Endothelial cell of hepatic sinusoid (primary cell): ENCODE results near the gene RAP2B.
"Not testable (repeated sequence)": the region's sequence is repeated elsewhere in the genome, so short reads cannot be mapped to it uniquely, and the experiment has no call there.

Source experiments
- in situ Hi-C: cut with HindIII; loops from 2 replicates; pipeline ENCODE4 v1.10.0; 2017; ENCODE audit warnings: low sequenced_read_pairs

The RAP2B gene

DNA sequence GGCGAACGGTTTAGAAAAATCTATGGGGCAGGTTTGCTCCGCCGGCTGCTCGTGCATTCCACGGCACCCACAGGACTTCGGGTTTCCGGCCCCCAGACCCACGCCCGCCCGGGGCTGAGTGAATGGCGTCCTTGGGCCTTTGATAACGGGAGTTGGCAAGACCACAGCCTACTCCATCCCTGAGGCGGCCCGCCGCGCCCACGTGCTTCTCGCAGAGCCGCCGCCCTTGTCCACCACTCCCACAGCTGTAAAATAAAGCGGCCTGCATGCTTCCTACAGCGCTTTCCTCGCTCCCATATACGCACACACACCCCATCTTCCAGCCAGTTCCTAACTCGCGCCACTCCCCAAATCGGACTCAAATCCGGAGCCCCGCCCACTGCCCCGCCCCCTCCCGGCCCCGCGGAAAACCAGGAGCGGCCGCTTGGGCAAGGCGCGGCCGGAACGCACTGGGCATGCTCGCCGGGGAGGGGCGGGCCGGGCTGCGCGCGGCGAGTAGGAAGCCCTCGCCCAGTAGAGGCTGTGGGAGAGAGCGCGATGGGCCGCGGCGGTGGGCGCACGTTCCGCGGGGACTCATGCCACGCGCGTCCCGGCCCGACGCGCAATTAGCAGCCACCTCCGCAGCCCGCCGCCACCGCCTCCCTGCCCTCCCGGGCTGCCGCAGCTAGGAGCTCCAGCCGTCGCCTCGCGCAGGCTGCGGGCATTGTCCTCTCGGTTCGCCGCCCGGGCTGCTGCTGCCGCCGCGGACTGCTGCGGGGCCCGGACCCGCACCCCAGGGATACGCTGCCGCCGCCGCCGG, at the start of gene RAP2B:
Gene RAP2B, plus strand, starts transcription at position 513 of the 799 bp plus-strand sequence. CDS start 468 bp downstream, outside the sequence.
- in situ Hi-C loops = loop anchor here (5.0 kb wide), 1 partner anchor 100 kb away; no protein-coding TSS in a partner anchor

DNA sequence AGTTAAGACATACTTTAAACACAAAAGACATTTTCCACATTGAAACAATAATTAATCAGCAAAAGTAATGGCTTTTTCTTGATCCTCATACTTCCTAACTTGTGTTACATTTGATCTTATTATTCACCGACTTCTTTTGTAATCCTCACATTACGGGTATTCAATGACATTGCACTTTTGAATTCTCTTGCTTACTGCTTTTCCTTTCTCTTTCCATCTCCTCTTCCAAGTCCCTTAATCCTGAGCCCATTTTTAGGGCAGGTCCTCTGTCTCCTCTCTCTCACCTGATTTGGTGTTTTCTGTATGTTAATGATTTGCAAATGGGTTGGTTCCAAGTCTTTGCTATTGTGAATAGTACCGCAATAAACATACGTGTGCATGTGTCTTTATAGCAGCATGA, 48.5 kb upstream of the RAP2B start:
- in situ Hi-C loops = no loop called here

DNA sequence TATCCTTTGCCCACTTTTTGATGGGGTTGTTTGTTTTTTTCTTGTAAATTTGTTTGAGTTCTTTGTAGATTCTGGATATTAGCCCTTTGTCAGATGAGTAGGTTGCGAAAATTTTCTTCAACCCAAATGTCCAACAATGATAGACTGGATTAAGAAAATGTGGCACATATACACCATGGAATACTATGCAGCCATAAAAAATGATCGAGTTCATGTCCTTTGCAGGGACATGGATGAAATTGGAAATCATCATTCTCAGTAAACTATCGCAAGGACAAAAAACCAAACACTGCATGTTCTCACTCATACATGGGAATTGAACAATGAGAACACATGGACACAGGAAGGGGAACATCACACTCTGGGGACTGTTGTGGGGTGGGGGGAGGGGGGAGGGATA, 47.8 kb upstream of the RAP2B start:
- in situ Hi-C loops = not testable (repeated sequence)

DNA sequence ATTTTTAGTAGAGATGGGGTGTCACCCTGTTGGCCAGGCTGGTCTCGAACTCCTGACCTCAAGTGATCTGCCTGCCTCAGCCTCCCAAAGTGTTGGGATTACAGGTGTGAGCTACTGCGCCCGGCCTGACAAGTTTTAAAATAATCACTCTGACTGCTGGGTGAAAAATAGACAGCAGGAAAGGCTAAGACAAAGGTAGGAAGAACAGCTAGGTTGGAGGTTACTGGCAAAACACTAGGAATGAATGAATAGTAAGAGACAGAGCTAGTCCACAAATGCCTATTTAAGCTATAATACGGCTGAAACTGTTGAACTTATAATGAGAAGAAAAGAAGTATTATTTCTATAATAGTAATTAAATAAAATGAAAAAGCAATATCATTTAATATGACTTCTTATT, 46.7 kb upstream of the RAP2B start:
- in situ Hi-C loops = no loop called here

DNA sequence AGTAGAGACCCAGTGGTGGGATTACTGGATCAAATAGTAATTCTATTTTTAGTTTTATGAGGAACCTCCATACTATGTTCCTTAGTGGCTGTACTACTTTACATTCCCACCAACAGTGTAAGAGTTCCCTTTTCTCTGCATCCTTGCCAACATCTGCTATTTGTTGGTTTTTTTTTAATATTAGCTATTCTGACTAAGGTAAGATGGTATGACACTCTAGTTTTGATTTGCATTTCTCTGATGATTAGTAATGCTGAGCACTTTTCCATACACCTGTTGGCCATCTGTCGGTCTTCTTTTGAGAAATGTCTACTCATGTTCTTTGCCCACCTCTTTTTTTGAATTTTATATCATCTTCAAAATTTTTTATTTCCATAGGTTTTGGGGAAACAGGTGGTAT, 34.2 kb upstream of the RAP2B start:
- in situ Hi-C loops = no loop called here

DNA sequence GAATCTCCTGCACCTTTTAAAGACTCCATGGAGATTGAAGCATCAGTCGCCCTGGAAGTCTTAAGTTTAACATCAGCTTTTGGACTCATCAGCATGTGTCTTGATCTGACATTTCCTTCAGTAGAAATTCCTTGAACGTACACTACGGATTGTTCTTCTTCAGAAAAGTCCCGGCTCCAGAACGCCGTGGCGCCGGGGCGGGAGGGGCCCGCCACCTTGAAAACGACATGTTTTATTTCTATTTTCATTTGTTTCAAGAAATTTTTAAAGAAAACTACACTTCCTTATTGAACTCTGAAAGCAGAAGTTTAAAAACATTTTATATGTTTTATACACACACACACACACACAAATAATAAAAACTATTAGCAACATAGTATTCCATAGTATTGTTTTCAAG, 32.6 kb upstream of the RAP2B start:
- in situ Hi-C loops = no loop called here

DNA sequence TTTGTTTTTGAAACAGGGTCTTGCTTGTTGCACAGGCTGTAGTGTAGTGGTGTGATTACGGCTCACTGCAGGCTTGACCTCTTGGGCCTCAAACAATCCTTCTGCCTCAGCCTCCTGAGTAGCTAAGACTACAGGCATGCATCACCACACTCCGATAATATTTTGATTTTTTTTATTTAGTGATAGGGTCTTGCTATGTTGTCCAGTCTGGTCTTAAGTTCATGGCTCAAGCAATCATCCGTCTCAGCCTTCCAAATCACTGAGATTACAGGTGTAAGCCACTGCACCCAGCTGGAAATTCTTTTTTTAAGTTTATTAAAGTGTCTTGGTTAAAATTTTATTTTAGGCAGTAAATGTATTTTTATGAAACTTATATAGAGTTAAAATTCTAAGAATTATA, 32.2 kb upstream of the RAP2B start:
- in situ Hi-C loops = no loop called here

DNA sequence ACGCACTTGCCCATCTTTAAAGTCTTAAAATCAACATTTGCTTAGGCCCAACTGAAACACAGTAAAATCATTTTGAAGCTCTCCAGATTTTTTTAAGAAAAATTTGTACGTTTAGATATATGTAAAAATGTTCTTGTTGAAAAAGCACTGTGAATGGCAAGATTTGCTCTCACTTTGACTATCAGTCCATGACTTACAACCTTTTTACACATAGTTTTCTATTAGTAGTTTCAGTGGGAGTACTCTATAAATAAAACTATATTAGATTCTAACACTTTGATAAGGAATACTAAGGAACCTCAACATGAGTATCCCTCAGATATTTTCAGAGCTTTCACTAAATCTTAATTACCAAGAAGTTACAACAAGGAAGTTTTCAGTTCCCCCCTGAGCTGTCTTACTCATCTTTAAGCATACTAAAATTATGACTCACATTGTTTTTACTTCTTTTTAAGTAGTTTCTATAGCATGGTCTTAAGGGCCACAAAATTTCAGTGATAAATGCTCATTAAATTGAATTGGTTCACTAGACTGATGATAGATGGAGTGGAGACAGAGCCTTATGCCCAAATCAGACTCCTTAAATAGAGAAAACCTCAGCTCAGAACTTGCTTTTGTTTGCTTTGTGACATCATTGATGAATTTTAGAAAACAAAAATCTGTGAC, 31.6 kb upstream of the RAP2B start:
- in situ Hi-C loops = no loop called here

DNA sequence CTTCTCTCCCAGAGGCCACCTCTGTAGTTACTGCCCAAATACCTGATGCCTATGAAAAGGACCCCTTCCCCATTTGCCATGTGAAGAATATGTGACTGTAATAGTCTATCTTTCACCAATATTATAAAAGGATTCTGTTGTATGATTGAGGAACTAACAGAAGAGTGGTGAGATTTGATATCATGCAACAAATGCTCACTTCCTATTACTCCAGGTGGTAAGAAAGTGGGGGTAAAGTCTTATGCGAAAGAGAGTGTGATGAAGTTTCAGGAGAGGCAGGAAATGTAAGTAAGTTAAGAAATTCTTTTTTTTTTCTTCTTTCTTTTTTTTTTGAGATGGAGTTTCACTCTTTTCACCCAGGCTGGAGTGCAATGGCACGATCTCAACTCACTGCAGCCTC, 24.4 kb upstream of the RAP2B start:
- in situ Hi-C loops = loop anchor here (5.0 kb wide), 1 partner anchor 80 kb away; no protein-coding TSS in a partner anchor

DNA sequence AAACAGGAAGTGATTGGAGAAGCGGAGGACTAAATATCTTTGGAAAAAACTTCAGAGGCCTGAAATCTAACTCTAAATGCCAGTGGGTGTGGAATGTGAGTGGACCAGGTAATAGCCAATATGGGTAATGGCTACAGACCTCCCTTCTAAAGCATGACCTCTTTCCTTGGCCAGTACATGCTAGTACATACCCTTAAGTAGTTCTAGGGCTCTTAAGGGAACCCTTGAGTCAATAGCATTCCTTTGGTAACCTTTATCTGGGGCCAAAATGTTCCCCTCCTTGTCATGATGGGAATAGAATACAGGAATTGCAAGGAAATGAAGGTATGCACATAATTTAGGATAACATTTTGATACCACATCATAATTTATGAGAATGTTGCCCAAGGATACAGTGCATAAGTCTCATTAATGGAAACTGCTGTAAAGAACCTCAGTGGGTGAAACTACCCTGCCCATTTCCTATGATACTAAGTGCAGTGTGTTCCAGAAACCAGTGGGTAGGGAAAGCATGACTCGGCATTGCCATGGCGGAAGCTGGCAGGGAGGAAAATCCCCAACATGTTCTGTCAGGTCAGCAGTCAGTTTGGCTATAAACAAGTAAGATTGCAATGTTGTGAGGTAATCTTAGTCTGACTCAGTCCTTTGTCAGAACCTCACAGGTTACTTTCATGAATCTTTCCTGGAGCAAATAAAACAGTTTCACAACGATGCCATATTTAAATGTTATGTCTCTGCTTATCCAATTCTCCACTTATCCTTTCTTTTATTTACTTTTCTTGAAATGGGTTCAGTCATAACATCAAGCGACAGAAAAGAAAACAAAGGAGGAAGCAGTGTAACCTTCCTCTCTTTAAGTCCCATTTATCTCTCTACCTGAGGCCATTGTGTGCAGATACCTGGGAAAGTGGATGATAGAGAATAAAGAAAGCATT, 23.5 kb upstream of the RAP2B start:
- in situ Hi-C loops = loop anchor here (5.0 kb wide), 1 partner anchor 79 kb away; no protein-coding TSS in a partner anchor

DNA sequence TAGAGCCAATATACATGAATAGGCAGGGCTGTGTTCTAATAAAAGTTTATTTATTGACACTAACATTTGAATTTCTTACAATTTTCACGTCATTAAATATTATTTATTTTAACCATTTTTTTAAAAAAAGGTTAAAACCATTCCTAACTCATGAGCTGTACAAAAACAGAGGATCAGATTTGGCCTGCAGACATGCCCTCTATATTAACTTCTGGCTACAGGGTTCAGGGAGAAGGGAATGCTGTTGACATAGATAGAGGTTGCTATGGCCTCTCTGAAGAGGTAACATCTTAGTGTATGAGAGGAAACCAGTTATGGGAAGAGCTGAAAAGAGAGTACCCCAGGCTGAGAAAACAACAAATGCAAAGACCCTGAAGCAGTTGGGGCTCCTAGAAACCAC, 19.1 kb upstream of the RAP2B start:
- in situ Hi-C loops = no loop called here

DNA sequence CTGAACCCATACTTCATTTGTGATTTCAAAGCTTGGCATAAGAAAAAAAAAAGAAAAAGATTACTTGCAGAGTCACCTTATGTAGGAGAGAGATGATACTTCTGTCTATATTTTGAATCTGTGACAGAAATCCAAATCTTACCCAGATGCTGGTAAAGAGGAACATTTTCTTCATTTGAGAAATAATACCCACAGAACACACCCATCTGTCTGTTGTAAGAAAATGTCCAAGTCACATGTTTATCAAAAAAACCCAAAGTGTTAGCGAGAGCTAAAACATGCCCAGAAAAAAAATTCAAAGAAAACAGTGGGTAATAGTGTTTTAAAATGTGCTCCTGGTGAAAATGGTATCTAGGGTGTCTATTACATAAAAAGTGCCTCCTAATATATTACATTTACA, 18.0 kb upstream of the RAP2B start:
- in situ Hi-C loops = no loop called here

DNA sequence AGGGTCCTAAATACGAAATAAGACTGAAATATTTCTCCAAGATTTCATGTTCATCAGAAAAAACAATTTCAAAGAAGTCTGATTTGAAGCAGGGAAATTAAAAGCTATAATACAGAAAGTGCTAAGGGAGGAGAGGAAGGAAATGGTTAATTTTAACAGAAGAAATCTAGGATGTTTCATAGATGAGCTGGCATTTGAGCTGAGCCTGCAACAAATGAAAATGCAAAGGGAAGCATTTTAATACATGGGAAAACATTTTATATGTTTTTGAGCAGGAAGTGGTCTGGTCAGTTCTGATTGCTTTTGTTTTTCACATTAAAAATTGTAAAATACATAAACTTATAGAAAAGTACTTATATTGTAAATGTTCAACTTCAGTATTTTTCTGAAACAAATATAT, 17.2 kb upstream of the RAP2B start:
- in situ Hi-C loops = no loop called here

DNA sequence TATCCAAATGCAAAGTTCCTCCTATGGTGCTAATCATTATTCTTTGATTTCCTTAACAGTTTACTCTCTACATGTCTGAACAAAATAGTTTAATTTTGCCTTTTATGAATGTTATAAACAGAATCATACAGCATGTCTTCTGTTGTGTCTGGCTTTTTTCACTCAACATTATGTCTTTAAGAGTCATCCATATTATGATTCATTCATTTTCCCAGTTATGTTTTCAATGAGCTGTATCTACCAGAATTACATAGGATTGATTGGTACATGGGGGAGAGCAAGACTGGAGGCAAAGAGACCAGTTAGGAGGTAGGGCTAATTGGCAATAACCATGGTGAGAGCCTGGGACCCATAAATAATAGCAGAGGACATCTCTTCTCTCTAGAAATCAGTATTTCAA, 16.6 kb upstream of the RAP2B start:
- in situ Hi-C loops = no loop called here

DNA sequence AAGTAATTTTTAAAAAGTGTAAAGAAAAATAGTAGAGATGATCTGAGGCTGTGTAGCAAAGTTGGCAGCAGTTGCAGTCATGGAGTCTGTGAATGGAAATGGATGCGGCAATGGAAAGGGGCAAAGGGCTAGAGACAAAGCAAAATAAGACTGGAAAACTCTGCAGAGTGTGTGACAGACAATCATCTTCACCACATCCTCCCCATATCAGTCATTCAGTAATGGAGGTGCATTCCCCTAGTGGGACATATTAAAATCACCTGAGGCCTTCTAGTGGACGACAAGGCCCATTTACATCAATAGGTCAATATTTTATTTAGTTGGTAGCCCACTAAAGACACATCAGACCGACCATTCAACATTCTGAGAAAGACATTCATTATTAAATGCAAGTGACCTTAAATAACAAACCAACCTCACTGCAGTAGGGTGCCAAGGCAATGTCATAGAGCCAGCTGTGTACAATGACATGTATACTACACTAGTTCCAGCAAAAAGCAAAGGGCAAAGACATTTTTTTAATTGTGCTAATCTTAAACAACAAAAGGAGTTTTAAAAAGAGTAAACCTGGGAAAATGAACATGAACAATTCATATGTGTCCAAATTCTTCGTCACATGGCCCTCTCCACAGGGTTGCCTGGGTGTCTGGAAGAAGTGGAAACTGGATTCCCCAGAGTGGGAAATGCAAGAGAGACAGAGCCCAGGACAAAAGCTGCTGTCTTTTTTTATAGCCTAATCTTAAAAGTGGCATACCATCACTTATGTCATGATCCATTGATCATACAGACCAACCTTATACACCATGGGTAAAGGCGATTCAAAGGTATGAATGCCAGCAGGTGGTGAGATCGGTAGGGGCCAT, 15.6 kb upstream of the RAP2B start:
- in situ Hi-C loops = no loop called here

DNA sequence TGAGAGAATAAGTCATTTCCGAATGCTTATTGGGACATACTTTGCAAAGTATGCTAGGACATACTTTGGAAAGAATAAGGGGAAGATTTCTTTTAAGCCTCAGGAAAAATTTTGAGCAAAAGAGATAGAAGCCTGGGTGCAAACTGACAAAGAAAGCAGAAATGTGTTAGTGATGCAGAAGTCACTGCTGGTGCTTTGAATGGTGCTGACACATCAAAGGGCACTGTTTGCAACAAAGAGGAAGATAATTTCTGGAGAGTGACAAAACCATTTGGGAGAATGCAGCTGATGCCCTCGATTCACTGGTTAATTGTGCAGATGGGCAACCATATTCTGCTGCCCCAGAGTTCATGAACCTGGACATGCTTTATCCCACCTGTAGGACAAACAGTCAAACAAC, 11.0 kb upstream of the RAP2B start:
- in situ Hi-C loops = no loop called here

DNA sequence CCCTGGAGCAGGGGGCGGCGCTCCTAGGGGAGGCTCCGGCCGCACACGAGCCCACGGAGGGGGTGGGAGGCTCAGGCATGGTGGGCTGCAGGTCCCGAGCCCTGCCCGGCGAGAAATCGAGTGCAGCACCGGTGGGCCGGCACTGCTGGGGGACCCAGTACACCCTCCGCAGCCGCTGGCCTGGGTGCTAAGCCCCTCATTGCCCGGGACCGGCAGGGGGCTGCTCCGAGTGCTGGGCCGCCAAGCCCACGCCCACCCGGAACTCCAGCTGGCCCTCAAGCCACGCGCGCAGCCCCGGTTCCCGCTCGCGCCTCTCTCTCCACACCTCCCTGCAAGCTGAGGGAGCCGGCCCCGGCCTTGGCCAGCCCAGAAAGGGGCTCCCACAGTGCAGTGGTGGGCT, 6.2 kb upstream of the RAP2B start:
- in situ Hi-C loops = not testable (repeated sequence)

DNA sequence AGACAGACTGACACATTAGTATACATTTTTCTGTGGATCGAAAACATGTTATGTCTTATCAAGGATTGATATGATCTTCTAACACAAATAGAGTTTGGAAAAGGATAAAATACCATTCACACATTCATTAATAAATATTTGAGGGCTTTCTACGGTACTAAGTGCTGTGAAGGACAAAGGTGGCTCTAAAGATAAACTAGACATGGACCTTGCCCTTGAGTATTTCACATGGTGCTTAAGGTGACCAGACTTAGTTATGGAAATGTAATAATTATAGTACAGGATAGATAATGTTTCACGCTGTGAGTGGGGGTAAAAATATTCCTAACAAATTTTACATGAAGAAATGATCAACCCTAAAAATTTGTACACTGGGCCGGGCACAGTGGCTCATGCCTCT, 3.8 kb upstream of the RAP2B start:
- in situ Hi-C loops = no loop called here

DNA sequence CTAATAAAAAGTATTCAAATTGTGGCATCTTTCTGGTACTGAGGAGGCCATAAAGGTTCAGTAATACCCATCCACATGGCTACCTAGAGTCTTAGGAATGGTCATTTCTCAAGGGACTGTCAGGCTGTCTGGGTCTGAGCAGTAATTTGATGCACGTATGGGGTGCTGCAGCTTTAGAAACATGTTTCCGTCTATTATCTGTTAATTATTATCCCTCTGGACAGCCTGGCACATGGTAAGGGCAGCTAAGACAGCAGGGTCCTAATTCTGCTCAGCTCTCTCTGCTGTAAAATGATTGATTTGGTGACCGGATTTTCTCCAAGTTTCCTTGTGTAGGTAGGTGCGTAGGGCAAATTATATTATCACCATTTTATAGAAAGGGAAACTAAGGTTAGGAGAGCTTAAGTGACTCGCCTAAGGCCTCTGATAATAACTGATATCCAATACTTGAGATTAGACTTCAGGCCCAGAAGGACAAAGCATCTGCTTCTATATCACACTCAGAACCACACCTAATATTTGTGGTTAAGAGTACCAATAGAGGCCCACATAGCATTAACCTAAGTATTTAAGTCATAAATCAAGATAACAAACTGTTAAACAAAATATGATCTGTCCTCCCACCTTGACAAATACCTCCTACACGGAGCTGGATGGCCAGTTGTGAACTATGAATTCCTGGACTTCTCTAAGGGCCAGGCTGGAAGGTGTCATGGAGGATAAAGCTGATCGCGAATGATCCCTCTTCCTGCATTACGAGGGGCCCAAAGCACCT, 2.9 kb upstream of the RAP2B start:
- in situ Hi-C loops = no loop called here
